Peyer's patch (tissue), 4 donors: ENCODE results near the gene MRPS2. TPM values are rescaled to one million over a fixed set of nuclear protein-coding genes. Genes with fewer than 3 reads are reported as not detected.
"Not testable (repeated sequence)": the region's sequence is repeated elsewhere in the genome, so short reads cannot be mapped to it uniquely, and the experiment has no call there.

ENCODE experiments used
- DNase-seq, 3 donors: peaks; one replicate each; pipeline ENCODE4 v3.0.0-alpha.2; 2017 to 2019
- H3K27ac ChIP-seq, 4 donors: fragments of 200-600 bp; sonication (generic); one replicate each; pipeline ENCODE4 v1.5.1; 2016 to 2019
- H3K27me3 ChIP-seq, 2 donors: fragments of 200-600 bp; sonication (generic); one replicate each; pipeline ENCODE4 v1.5.1; 2019
- H3K36me3 ChIP-seq, 3 donors: fragments of 200-600 bp; sonication (generic); one replicate each; pipeline ENCODE4 v1.5.1; 2016 to 2019
- H3K4me1 ChIP-seq, 4 donors: fragments of 200-600 bp; sonication (generic); one replicate each; pipeline ENCODE4 v1.5.1; 2016 to 2019
- H3K4me3 ChIP-seq, 4 donors: fragments of 200-600 bp; sonication (generic); 1 replicate in 3 of 4; 2 replicates in 1 of 4; pipeline ENCODE4 v1.5.1; 2016 to 2019; ENCODE audit warnings: mild to moderate bottlenecking in 1 of 4
- H3K9me3 ChIP-seq, 4 donors: fragments of 200-600 bp; sonication (generic); one replicate each; pipeline ENCODE4 v1.5.1; 2016 to 2019; ENCODE audit warnings: mild to moderate bottlenecking in 1 of 4
- CTCF ChIP-seq, 6 experiments: fragments of 450-650 bp in 4 of 6; fragments of 200-600 bp in 2 of 6; sonication (generic) in 1 of 6; IDR thresholded peaks; one replicate each; pipeline ENCODE4 v1.5.1; 2017 to 2019; ENCODE audit warnings: antibody characterized with exemption in 6 of 6, mild to moderate bottlenecking in 3 of 6, moderate library complexity in 1 of 6
- POLR2A ChIP-seq, 2 donors: fragments of 450-650 bp; IDR thresholded peaks; one replicate each; pipeline ENCODE4 v1.5.1; 2017; ENCODE audit warnings: antibody characterized with exemption in 2 of 2, mild to moderate bottlenecking in 2 of 2, moderate library complexity in 2 of 2
- total RNA-seq, 4 donors: library from RNA; depleted of rRNA; stranded (reverse); fragments of >200 nt; gene quantifications; one replicate each; pipeline ENCODE4 v1.1.0, GENCODE V29; 2016

MRPS2 gene
- total RNA-seq, 4 donors from 2014 or later, result 22.3 to 42.7 (median 32.4) TPM

GRCh38 chr9:135524130-135524861 lies 23.8 kb downstream of the MRPS2 start:
- H3K4me1 ChIP-seq, result no peaks in the 10 kb centered on the region
- DNase-seq, result no peak

GRCh38 chr9:135525241-135526088 lies 25.0 kb downstream of the MRPS2 start:
- H3K27me3 ChIP-seq, result no peaks in the 10 kb centered on the region
- H3K4me3 ChIP-seq, result no peak overlapping the region
- H3K4me1 ChIP-seq, result no peaks in the 10 kb centered on the region
- TF ChIP-seq CTCF (IDR thresholded peaks at IDR 0.05) (no peak), POLR2A (IDR thresholded peaks at IDR 0.05) (no peak)
- no peak for DNase-seq
- H3K9me3 ChIP-seq, result no peaks in the 10 kb centered on the region
- H3K27ac ChIP-seq, result no peak overlapping the region
- no peaks in the 10 kb centered on the region for H3K36me3 ChIP-seq

More at GRCh38 chr9:135524130-135524861, 23.8 kb downstream of the MRPS2 start:
- Histone ChIP-seq H3K9me3 (no peaks in the 10 kb centered on the region), H3K27me3 (no peaks in the 10 kb centered on the region), H3K4me3 (no peak overlapping the region), H3K36me3 (no peaks in the 10 kb centered on the region), H3K27ac (no peak overlapping the region)
- TF ChIP-seq CTCF (IDR thresholded peaks at IDR 0.05), result no peak
- no peak for TF ChIP-seq POLR2A (IDR thresholded peaks at IDR 0.05)

DNA sequence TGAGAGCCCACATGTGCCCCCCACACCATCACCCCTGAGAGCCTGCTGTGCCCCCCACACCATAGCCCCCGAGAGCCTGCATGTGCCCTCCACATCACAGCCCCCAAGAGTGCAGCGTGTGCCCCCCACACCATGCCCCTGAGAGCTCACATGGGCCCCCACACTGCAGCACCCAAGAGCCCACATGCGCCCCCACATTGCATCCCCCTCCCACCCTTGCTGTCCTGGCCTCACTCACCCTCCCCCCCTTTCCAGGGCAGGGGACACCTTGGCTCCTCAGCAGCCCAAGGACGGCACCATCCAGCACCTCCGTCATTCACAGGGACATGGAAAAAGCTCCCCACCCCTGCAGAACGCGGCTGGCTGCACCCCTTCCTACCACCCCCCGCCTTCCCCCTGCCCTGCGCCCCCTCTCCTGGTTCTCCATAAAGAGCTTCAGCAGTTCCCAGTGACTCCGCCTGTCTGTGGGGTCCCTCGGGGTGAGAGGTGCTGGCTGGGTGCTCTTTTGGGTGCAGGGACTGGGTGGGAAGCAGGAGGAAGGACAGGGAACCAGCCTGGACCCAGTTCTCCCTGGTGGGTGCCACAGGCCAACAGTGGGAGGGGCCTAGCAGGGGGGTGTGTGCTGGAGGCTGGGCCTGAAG lies 25.7 kb downstream of the MRPS2 start:
- H3K4me3 ChIP-seq, result no peak overlapping the region
- no peak overlapping the region for H3K27ac ChIP-seq
- H3K27me3 ChIP-seq, result no peaks in the 10 kb centered on the region
- no peaks in the 10 kb centered on the region for H3K9me3 ChIP-seq
- no peaks in the 10 kb centered on the region for H3K36me3 ChIP-seq
- no peaks in the 10 kb centered on the region for H3K4me1 ChIP-seq
- peak in 1 of 3 donors; percentile 31 for DNase-seq
- TF ChIP-seq POLR2A (IDR thresholded peaks at IDR 0.05) (no peak), CTCF (IDR thresholded peaks at IDR 0.05) (no peak)

GRCh38 chr9:135526730-135527571 lies 26.5 kb downstream of the MRPS2 start:
- Histone ChIP-seq H3K36me3 (no peaks in the 10 kb centered on the region), H3K9me3 (no peaks in the 10 kb centered on the region), H3K4me1 (no peaks in the 10 kb centered on the region), H3K27ac (no peak overlapping the region), H3K27me3 (no peaks in the 10 kb centered on the region), H3K4me3 (no peak overlapping the region)
- no peak for TF ChIP-seq CTCF (IDR thresholded peaks at IDR 0.05)
- TF ChIP-seq POLR2A (IDR thresholded peaks at IDR 0.05), result no peak
- peak in 2 of 3 donors; percentile 31 to 45 for DNase-seq

GRCh38 chr9:135528842-135529435 lies 28.5 kb downstream of the MRPS2 start:
- H3K9me3 ChIP-seq, H3K4me3 ChIP-seq, H3K27ac ChIP-seq, H3K4me1 ChIP-seq, H3K36me3 ChIP-seq, H3K27me3 ChIP-seq: not testable (repeated sequence)
- DNase-seq, result peak in 1 of 3 donors; percentile 4
